NCI-H524 treated with DMSO at 0.1 percent for 48 hours (cell line): Measurements from ENCODE around the gene RNF13.
"Not testable (repeated sequence)": the region's sequence is repeated elsewhere in the genome, so short reads cannot be mapped to it uniquely, and the experiment has no call there.

Source experiments
- DNase-seq: peaks from one replicate; lab custom pipeline; 2025; lab: John Stamatoyannopoulos, UW

RNF13 gene

GRCh38 chr3:149900322-149900721 lies 87.3 kb downstream of the RNF13 start:
- no peak for DNase-seq

- no peak for DNase-seq
Measured at GRCh38 chr3:149901770-149902169, 88.8 kb downstream of the RNF13 start.

- DNase-seq: no peak
Measured at GRCh38 chr3:149902498-149903139, 89.6 kb downstream of the RNF13 start.

- DNase-seq: no peak
Measured at GRCh38 chr3:149906036-149906435, 93.0 kb downstream of the RNF13 start.

GRCh38 chr3:149908424-149908957 lies 95.5 kb downstream of the RNF13 start:
- DNase-seq: peak; percentile 74

- DNase-seq: peak; percentile 4
Measured at GRCh38 chr3:149909923-149910322, 96.9 kb downstream of the RNF13 start.

- DNase-seq: no peak
Measured at GRCh38 chr3:149917124-149917667, 104.2 kb downstream of the RNF13 start.

GRCh38 chr3:149919509-149919908 lies 106.5 kb downstream of the RNF13 start:
- DNase-seq: no peak

- DNase-seq: no peak
Measured at GRCh38 chr3:149920119-149920518, 107.1 kb downstream of the RNF13 start.

- no peak for DNase-seq
Measured at GRCh38 chr3:149933008-149933407, 120.0 kb downstream of the RNF13 start.

GRCh38 chr3:149933858-149934257 lies 120.8 kb downstream of the RNF13 start:
- DNase-seq: no peak

GRCh38 chr3:149934524-149934923 lies 121.5 kb downstream of the RNF13 start:
- DNase-seq: no peak

- no peak for DNase-seq
Measured at GRCh38 chr3:149936812-149937230, 123.8 kb downstream of the RNF13 start.

- DNase-seq: not testable (repeated sequence)
Measured at GRCh38 chr3:149938392-149939055, 125.5 kb downstream of the RNF13 start.

- DNase-seq: no peak
Measured at GRCh38 chr3:149941186-149941585, 128.2 kb downstream of the RNF13 start.

GRCh38 chr3:149941946-149942345 lies 128.9 kb downstream of the RNF13 start:
- DNase-seq: no peak

- no peak for DNase-seq
Measured at GRCh38 chr3:149942409-149942808, 129.4 kb downstream of the RNF13 start.

- DNase-seq: not testable (repeated sequence)
Measured at GRCh38 chr3:149943966-149944365, 131.0 kb downstream of the RNF13 start.

GRCh38 chr3:149947231-149947630 lies 134.2 kb downstream of the RNF13 start:
- no peak for DNase-seq

GRCh38 chr3:149949181-149949580 lies 136.2 kb downstream of the RNF13 start:
- DNase-seq: no peak

GRCh38 chr3:149954812-149955211 lies 141.8 kb downstream of the RNF13 start:
- peak; percentile 37 for DNase-seq

GRCh38 chr3:149955449-149955848 lies 142.4 kb downstream of the RNF13 start:
- no peak for DNase-seq
